Measurements from ENCODE around the gene CHRNE.

DNA sequence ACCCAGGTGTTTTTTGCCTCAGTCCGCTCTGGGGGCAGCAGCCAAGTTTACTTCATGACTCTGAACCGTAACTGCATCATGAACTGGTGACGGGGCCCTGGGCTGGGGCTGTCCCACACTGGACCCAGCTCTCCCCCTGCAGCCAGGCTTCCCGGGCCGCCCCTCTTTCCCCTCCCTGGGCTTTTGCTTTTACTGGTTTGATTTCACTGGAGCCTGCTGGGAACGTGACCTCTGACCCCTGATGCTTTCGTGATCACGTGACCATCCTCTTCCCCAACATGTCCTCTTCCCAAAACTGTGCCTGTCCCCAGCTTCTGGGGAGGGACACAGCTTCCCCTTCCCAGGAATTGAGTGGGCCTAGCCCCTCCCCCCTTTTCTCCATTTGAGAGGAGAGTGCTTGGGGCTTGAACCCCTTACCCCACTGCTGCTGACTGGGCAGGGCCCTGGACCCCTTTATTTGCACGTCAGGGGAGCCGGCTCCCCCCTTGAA is 5.7 kb downstream of the CHRNE start:
- TF ChIP-seq, protein P1, sequence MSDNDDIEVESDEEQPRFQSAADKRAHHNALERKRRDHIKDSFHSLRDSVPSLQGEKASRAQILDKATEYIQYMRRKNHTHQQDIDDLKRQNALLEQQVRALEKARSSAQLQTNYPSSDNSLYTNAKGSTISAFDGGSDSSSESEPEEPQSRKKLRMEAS (IDR thresholded peaks at IDR 0.05): no peak
- TF ChIP-seq, protein P2, sequence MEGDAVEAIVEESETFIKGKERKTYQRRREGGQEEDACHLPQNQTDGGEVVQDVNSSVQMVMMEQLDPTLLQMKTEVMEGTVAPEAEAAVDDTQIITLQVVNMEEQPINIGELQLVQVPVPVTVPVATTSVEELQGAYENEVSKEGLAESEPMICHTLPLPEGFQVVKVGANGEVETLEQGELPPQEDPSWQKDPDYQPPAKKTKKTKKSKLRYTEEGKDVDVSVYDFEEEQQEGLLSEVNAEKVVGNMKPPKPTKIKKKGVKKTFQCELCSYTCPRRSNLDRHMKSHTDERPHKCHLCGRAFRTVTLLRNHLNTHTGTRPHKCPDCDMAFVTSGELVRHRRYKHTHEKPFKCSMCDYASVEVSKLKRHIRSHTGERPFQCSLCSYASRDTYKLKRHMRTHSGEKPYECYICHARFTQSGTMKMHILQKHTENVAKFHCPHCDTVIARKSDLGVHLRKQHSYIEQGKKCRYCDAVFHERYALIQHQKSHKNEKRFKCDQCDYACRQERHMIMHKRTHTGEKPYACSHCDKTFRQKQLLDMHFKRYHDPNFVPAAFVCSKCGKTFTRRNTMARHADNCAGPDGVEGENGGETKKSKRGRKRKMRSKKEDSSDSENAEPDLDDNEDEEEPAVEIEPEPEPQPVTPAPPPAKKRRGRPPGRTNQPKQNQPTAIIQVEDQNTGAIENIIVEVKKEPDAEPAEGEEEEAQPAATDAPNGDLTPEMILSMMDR (IDR thresholded peaks at IDR 0.05): no peak
- TF ChIP-seq RCOR1 (IDR thresholded peaks at IDR 0.05; ENCODE audit: low read depth, low read length) (no peak), MYC (IDR thresholded peaks at IDR 0.05; ENCODE audit: borderline replicate concordance, low read length) (no peak), HDAC2 (IDR thresholded peaks at IDR 0.05) (no peak)
